Measurements from ENCODE around the gene PI4K2A.

PI4K2A gene

DNA sequence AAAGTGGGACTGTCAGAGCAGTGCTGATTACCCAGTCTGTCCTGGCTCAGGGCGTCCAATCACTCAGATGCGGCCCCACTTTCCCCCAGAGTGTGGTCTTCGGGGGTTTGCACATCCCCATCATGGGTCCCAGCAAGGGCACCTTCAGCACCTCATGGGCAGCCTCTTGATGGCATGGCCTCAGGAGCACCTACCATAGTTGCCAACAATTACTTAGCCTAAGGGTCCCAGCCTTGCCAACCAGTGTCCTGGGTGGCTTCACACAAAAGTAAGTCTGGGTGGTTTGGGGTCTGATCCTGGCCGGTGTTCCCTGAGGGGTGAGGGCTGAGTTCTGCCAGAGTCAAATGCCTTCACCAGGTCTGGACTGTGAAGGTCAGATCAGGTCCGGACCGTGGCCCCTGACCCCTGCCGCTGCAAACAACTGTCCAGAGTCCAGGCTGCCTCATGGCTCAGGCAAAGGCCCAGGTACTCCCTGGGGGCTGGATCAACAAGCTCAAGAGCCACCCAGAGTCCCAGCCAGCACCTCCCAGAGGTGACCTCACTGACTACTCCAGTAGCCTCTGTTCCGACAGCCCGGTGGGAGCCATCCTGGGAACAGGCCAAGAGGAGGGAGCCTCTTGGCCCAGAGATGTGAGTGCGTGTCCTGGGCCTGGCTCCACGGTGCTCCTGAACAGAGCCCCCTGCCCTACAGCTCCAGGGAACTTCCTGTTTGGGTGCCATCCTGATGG is 66.8 kb downstream of the PI4K2A start:
- no peak for DNase-seq

DNA sequence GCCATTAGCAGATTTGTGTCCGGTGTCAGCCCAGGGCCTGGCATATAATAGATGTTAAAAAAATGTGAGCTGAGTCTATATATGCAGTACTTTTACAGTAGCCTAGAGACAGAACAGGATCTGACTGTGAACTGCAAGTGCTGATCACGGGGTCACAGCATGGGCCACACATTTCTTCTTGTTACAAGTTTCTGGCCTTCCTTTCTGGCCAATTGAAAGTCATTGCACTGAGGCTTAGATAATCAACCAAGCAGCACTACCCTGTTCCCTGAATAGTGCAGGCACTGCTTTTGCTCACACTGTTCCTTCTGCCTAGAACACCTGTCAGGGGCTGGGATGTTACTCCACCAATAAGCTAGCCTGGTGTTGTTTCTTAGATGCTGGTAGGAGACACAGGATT is 67.7 kb downstream of the PI4K2A start:
- DNase-seq, result no peak

DNA sequence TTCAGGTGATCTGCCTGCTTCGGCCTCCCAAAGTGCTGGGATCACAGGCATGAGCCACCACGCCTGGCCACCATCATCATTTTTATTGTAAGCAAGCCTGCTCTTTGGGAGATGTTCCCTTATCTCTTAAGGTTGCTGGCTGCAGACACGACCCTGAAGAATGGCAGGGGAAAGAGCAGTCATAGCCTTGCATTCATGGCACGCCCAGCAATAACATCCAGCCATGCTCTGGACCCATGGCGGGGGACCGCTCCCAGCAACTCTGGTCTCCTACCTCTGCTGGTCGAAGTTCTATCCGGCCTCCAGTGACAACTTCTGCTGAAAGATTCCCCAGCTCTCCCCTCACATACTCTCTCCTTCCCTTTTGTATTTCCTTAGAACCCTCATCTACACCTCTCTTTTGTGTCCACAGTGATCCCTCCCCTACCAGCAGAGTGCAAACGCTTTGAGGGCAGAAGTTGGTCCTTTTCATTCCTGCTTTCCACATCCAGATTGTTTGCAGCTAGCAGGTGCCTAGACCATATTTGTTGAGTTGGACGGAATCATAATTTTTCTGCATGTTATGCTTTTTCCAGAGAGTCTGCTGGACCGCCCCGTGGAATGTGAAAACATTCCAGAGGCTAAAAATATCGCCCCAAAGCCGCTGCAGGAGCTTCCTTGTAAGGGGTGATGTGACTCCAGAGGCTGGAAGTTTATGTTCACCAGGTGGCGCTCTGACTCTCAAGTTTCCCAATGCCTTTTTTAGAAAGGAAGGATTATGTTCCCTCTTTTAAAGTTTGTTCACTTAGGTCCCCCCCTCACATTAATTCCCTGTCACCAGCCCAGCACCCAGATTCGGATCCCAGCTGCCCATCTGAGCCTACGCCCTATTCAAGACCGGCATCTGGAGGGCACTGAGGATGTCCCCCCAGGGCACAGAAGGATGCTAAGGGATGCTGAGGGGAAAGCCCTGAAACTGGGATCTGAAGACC is 68.8 kb downstream of the PI4K2A start:
- no peak for DNase-seq

DNA sequence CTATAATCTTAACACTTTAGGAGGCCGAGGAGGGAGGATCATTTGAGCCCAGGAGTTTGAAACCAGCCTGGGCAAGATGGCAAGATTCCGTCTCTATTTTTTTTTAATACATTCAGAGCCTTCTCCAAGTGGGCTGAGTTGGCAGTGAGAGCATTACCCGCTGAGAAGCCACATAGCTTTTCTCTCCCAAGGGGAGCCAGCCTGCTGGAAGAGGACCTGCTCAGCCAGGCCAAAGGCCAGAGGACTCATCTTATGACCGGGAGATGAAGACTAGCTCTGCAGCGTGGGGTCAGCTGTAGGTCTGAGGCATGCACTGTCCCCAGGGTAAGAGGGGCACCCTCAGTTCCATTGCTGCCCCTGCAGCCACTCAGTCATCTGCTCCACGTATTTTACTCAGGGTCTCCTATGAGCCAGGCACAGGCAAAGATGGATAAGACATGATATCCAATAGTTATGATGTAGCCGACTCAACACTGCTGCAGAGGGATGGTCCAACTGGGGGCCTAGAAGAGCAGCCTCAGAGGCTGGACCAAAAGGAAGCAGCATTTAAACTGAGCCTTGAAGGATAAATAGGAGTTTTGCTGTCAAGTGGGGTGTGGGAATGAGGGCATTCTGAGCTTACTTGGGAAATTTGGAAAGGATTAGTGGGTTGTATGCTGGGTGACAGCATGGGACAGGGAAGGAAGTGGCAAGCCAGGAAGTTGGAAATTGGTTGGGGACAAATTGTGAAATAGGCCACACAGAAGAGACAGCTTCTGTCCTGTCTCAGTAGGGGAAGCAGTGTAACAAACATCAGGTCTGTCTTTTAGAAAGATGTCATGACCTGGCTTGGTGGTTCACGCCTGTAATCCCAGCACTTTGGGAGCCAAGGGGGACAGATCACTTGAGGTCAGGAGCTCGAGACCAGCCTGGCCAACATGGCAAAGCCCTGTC is 71.4 kb downstream of the PI4K2A start:
- DNase-seq, result no peak

GRCh38 chr10:97713339-97713825 is 72.9 kb downstream of the PI4K2A start, which contains the start of gene MARVELD1:
TSS of gene MARVELD1 (plus strand) at chr10:97713730. CDS start at chr10:97713877, 147 bp downstream.
- peak; percentile 34 for DNase-seq

DNA sequence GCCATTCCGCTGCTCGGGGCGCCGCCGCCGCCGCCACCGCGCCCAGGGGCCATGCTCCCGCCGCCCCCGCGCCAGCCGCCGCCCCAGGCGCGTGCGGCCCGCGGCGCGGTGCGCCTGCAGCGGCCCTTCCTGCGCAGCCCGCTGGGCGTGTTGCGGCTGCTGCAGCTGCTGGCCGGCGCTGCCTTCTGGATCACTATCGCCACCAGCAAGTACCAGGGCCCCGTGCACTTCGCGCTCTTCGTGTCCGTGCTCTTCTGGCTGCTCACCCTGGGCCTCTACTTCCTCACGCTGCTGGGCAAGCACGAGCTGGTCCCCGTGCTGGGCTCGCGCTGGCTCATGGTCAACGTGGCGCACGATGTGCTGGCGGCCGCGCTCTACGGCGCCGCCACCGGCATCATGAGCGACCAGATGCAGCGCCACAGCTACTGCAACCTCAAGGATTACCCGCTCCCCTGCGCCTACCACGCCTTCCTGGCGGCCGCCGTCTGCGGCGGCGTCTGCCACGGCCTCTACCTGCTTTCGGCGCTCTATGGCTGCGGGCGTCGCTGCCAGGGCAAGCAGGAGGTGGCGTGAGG is 73.4 kb downstream of the PI4K2A start:
- DNase-seq, result peak; percentile 27

GRCh38 chr10:97714401-97715258 is 74.2 kb downstream of the PI4K2A start:
- no peak for DNase-seq

- DNase-seq, result no peak
Measured at GRCh38 chr10:97715259-97715874, 74.9 kb downstream of the PI4K2A start.

GRCh38 chr10:97717627-97718026 is 77.2 kb downstream of the PI4K2A start:
- DNase-seq, result no peak

DNA sequence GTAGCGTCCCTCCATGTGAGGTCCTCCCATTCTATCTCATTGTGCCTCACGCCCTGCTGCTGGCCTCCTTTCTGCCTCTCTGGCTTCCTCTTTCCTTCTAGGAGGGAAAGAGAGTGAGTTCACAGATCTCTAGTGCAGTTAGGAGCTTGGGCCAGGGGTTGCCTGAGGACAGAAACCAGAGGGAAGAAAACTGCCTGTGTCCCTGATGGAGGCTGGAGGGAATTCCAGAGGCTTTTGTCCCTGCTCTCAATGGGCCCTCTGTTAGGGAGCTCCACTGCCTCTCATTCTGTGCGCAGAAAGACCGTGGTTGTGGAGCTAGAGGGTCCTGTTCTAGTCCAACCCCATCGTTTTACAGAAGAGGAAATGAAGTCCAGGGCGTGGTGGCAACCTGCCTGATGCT is 77.7 kb downstream of the PI4K2A start:
- DNase-seq, result no peak

DNA sequence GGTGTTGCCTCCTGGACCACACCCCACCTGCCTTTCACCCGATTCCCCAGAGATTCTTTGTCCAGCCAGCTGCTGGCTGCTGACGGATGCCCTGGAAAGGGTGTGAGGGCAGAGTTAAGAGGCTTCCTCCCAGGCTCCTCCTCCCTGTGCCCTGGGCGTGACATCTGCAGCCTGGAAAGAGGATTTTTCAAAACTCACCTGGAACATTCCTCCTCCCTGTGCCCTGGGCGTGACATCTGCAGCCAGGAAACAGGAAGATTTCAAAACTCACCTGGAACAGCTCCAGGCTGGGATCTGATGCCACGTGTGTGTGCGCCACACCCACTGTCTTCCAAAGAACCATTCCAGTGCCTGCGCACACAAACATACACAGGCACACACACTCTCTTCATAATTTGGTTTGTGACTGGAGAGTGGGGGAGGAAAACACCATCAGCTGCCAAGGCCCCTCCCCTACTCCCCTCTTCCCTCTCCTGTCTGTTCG is 78.2 kb downstream of the PI4K2A start:
- DNase-seq, result no peak

DNA sequence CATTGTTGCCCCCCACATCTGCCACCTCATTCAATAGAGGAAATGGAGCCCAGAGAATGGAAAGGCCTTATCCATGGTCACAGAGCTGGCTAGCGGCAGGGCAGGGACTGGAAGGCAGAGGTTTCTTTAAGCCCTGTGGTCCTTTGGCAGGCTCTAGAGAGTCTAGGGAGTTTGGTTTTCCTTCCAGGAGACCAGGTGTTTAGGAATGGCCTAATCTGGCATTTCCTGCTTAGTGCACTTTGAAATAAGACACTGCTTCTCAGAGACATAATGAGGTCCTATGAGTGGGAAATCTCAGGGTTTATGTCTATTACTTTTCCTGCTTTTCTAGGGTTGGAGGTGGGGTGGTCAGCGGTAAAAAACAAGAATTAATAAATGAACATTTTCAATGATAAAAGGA is 79.1 kb downstream of the PI4K2A start:
- no peak for DNase-seq

DNA sequence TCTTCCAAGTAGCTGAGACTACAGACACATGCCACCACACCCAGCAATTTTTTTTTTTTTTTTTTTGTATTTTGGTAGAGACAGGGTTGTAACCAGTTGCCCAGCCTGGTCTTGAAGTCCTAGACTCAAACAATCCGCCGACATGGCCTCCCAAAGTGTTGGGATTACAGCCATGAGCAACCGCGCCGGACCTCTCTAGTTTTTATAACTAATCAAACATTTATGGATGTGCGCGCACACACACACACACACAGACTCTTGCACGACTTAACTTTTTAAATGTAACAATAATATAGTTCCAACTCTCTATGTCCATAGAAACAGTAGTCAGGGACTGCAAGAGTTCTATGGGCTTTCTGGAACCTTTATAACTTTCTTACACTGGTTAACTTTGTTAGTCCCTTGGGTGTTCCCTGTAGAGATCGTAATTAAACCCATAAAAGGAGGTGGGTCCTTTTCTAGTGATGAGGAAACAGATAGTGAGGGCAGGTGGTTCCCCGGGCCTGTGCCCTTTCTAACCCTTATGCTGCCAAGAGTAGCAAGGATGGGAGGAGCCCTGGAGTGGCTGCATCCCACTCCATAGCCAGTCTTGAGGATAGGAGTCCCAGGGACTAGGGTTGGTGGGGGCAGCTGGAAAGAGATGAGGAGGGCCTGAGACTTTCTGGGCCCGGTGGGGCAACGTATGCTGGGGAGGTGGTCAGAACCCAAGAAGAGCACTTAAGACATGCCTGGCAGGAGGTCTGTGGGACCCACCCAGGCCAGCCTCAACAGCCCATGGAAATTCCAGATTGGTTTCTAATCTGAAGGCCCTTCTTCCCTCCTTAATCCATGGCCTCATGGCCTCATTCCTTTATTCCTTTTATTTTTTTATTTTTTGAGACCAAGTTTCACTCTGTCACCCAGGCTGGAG is 81.7 kb downstream of the PI4K2A start:
- no peak for DNase-seq

DNA sequence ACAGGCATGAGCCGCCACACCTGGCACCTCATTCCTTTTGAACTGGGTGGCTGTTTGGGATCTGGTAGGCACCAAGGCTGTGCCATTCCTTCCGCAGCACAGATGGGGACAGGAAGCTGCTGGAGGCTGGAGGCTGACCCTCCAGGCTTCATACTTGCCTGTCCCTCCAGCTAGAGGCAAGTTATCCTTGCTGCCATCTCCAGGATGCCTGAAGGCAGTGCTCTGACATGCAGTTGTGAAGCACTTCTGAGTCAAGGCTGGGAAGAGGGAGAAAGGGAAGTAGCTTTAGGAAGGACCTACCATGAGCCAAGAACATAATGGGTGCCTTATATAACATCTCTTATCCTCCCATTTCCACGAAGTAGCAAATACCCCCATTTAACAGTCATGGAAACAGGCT is 82.5 kb downstream of the PI4K2A start:
- no peak for DNase-seq

DNA sequence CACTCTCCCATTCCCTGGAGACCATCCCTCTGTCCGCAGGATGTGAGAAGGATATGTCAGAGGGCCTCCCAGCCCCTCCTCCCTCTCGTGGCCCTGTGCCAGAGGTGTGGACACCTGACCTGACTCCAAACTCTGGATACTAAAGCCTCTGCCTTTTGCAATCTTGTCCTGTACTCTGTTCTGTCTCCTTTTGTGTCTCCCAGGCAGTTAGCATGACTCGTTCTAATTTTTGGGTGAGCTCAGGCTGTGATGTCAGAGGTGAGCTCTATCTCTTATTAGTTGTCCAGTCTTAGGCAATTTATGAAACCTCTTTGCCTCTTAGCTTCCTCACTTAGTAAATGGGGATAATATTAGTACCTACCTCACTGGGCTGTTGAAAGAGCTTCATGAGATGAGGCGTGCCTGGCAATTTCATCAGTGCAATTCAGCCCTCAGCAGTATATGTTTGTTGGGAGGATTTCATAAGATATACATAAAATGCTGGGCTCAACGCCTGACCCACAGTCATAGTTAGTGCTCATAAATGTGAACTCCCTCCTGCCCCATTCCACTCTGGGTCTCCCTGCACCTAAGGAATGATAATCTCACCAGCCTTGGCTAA is 84.0 kb downstream of the PI4K2A start:
- DNase-seq, result no peak
